ENCODE data around the gene CXCL12.

The CXCL12 gene

DNA sequence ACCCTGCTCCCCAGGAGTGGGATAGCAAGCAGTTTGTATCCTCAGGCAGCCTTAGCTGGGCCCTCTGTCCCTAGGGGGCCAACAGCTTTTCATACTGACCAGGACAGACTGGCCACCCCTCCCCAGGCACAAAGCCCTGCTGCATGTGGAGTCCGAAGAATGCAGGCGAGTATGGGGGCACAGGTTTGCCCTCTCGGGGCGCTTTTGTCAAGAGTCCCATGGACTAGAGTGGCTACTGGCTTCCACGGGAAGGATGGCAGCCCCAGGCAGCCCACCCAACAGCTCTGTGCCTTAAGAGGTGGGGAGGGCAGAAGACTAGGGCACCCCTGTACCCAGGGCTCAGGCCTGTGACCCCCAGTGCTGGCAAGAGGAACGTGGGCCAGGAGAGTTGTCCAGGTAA is 10.7 kb downstream of the CXCL12 start:
- Histone ChIP-seq H3K27me3 (ENCODE audit: insufficient read depth, low read depth) (no peaks in the 10 kb centered on the region), H3K4me3 (IDR thresholded peaks at IDR 0.05; ENCODE audit: insufficient read depth, low read depth, low read length) (no peak overlapping the region), H3K27ac (no peak overlapping the region), H4K20me1 (ENCODE audit: insufficient read depth) (no peaks in the 10 kb centered on the region), H3K9ac (no peak overlapping the region), H3K36me3 (ENCODE audit: insufficient read depth) (no peaks in the 10 kb centered on the region), H3K4me2 (no peak overlapping the region), H3K79me2 (ENCODE audit: insufficient read depth, low read depth) (no peaks in the 10 kb centered on the region), H2AFZ (ENCODE audit: low read depth) (no peak overlapping the region), H3K4me1 (ENCODE audit: low read depth, poor library complexity, severe bottlenecking) (peaks cover 8% of the 10 kb centered on the region)
- TF ChIP-seq, protein P1, sequence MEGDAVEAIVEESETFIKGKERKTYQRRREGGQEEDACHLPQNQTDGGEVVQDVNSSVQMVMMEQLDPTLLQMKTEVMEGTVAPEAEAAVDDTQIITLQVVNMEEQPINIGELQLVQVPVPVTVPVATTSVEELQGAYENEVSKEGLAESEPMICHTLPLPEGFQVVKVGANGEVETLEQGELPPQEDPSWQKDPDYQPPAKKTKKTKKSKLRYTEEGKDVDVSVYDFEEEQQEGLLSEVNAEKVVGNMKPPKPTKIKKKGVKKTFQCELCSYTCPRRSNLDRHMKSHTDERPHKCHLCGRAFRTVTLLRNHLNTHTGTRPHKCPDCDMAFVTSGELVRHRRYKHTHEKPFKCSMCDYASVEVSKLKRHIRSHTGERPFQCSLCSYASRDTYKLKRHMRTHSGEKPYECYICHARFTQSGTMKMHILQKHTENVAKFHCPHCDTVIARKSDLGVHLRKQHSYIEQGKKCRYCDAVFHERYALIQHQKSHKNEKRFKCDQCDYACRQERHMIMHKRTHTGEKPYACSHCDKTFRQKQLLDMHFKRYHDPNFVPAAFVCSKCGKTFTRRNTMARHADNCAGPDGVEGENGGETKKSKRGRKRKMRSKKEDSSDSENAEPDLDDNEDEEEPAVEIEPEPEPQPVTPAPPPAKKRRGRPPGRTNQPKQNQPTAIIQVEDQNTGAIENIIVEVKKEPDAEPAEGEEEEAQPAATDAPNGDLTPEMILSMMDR (conservative IDR thresholded peaks at IDR 0.05; ENCODE audit: low read depth, low read length), result no peak

DNA sequence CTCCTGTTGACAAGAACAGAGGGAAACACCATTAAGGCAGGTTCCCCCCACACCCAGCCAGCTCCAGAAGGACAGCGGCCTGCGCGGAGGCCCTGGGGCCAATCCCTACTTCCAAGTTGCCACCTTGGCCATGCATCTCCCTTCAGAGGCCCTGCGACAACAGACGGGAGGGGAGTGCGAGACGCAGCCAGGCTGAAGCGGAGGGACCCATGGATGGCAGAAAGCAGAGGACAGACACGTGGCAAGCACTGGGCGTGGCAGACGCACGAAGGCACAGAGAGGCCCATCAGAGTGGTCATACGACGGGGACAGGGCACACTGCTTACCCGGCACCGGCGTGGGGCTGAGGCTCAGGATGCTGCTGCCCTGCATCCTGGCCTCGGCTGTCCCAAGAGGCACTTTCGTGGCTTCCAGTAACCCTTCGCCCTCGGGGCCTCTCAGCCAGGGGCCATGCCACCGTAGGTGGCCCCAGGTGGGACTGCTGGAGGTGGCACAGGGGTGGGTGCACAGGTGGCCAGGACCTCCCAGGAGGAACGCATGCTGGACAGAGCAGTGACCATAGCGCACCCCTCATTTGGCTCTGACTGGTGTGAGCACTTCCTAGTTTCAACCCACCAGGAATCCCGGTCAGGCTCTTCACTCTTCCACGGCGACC is 11.4 kb downstream of the CXCL12 start:
- Histone ChIP-seq H2AFZ (ENCODE audit: low read depth) (no peak overlapping the region), H3K9ac (no peak overlapping the region), H3K4me3 (IDR thresholded peaks at IDR 0.05; ENCODE audit: insufficient read depth, low read depth, low read length) (no peak overlapping the region), H4K20me1 (ENCODE audit: insufficient read depth) (no peaks in the 10 kb centered on the region), H3K79me2 (ENCODE audit: insufficient read depth, low read depth) (no peaks in the 10 kb centered on the region), H3K36me3 (ENCODE audit: insufficient read depth) (no peaks in the 10 kb centered on the region), H3K27me3 (ENCODE audit: insufficient read depth, low read depth) (no peaks in the 10 kb centered on the region), H3K27ac (no peak overlapping the region), H3K4me1 (ENCODE audit: low read depth, poor library complexity, severe bottlenecking) (peaks cover 8% of the 10 kb centered on the region), H3K4me2 (no peak overlapping the region)
- TF ChIP-seq, protein P1 (conservative IDR thresholded peaks at IDR 0.05; ENCODE audit: low read depth, low read length), result no peak

DNA sequence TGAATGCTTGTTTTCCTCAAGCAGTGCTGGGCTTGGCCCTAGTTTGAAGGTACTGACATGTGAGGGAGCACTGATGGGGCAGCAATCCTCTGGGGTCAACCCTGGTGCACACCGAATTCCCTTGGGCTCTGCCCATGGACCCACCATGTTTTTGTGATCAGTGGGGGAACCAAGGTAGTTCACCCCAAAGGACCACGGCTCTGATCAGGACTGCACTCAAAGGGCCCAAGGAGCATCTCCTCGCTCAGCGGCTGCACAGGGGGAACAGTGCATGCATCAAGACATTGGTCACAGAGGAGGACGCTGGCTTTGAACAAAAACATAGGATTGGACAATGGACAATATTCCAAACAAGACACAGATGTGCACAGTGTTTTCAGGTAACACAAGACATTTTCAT is 12.7 kb downstream of the CXCL12 start:
- H3K4me3 ChIP-seq (IDR thresholded peaks at IDR 0.05; ENCODE audit: insufficient read depth, low read depth, low read length), result no peak overlapping the region
- TF ChIP-seq, protein P1 (conservative IDR thresholded peaks at IDR 0.05; ENCODE audit: low read depth, low read length), result no peak
- no peaks in the 10 kb centered on the region for H3K27me3 ChIP-seq (ENCODE audit: insufficient read depth, low read depth)
- no peak overlapping the region for H3K9ac ChIP-seq
- H3K36me3 ChIP-seq (ENCODE audit: insufficient read depth), result no peaks in the 10 kb centered on the region
- H3K27ac ChIP-seq, result no peak overlapping the region
- H3K4me2 ChIP-seq, result no peak overlapping the region
- H4K20me1 ChIP-seq (ENCODE audit: insufficient read depth), result no peaks in the 10 kb centered on the region
- H3K79me2 ChIP-seq (ENCODE audit: insufficient read depth, low read depth), result no peaks in the 10 kb centered on the region
- no peak overlapping the region for H2AFZ ChIP-seq (ENCODE audit: low read depth)
- peaks cover 4% of the 10 kb centered on the region for H3K4me1 ChIP-seq (ENCODE audit: low read depth, poor library complexity, severe bottlenecking)

DNA sequence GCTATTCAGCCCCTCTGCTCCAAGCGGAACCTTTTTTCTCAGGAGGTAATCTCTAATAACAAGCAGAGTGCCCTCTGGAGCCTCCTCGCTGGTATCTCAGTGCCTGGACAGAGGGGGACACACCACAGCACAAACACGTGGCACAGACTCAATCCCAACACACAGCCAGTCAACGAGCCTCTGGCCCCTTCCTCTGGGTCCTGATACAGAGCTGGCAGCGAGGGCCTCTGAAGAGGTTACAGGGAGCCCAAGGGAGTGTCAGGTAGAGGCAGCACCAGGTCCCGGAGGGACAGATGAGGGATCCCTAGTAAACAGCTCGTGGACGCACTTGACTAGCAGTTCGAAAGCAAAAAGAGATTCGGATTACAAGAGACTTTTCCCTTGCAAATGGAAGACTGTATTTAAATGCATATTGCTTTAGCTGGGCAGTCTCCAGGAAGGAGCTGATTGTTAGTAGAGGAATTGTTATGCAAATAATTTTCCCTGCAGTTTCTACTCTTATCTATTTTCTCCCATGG is 14.1 kb downstream of the CXCL12 start:
- no peak overlapping the region for H3K4me3 ChIP-seq (IDR thresholded peaks at IDR 0.05; ENCODE audit: insufficient read depth, low read depth, low read length)
- H3K27me3 ChIP-seq (ENCODE audit: insufficient read depth, low read depth), result no peaks in the 10 kb centered on the region
- TF ChIP-seq, protein P1 (conservative IDR thresholded peaks at IDR 0.05; ENCODE audit: low read depth, low read length), result no peak
- no peak overlapping the region for H3K9ac ChIP-seq
- H3K79me2 ChIP-seq (ENCODE audit: insufficient read depth, low read depth), result no peaks in the 10 kb centered on the region
- H3K36me3 ChIP-seq (ENCODE audit: insufficient read depth), result no peaks in the 10 kb centered on the region
- H3K4me1 ChIP-seq (ENCODE audit: low read depth, poor library complexity, severe bottlenecking), result no peaks in the 10 kb centered on the region
- H2AFZ ChIP-seq (ENCODE audit: low read depth), result no peak overlapping the region
- no peak overlapping the region for H3K4me2 ChIP-seq
- no peaks in the 10 kb centered on the region for H4K20me1 ChIP-seq (ENCODE audit: insufficient read depth)
- H3K27ac ChIP-seq, result no peak overlapping the region

Data from KMS-11 (cell line).